HG03095 (cell line): ENCODE measurements around the gene ZDHHC11.
"Not testable (repeated sequence)": the region's sequence is repeated elsewhere in the genome, so short reads cannot be mapped to it uniquely, and the experiment has no call there.

ENCODE experiments used
- ATAC-seq: cut with Tn5 transposase; IDR thresholded peaks from one replicate; pipeline ENCODE4 v1.9.1; 2021; ENCODE audit warnings: moderate library complexity; ENCODE audit not compliant: unreplicated experiment

ZDHHC11 gene

GRCh38 chr5:750226-750625 is 100.6 kb downstream of the ZDHHC11 start:
- ATAC-seq: not testable (repeated sequence)

DNA sequence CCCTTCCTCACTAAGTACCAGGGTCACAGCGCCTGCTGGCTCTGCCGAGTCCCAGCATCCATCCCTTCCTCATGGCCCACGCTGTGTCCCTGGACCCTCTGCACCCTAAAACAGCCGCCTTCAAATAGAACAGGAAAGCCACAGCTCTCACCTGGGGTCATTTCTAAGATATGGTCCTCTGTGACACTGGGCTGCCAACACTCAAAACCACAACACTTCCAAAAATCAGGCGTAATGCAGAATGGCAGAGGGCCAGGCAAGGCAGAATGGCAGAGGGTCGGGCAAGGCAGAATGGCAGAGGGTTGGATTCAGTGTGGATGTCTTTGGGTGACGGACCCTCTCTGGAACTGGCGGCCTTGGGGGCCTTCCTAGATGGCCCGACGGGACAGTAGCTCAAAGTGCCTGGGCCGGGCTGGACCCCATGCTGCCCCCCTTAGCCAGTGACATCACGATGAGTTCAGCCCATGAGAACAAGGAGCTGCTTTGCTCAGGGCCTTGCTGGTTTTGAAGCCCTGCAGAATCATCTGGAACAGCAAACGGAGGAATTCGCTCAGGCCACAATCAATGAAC is 101.6 kb downstream of the ZDHHC11 start:
- ATAC-seq: no peak

DNA sequence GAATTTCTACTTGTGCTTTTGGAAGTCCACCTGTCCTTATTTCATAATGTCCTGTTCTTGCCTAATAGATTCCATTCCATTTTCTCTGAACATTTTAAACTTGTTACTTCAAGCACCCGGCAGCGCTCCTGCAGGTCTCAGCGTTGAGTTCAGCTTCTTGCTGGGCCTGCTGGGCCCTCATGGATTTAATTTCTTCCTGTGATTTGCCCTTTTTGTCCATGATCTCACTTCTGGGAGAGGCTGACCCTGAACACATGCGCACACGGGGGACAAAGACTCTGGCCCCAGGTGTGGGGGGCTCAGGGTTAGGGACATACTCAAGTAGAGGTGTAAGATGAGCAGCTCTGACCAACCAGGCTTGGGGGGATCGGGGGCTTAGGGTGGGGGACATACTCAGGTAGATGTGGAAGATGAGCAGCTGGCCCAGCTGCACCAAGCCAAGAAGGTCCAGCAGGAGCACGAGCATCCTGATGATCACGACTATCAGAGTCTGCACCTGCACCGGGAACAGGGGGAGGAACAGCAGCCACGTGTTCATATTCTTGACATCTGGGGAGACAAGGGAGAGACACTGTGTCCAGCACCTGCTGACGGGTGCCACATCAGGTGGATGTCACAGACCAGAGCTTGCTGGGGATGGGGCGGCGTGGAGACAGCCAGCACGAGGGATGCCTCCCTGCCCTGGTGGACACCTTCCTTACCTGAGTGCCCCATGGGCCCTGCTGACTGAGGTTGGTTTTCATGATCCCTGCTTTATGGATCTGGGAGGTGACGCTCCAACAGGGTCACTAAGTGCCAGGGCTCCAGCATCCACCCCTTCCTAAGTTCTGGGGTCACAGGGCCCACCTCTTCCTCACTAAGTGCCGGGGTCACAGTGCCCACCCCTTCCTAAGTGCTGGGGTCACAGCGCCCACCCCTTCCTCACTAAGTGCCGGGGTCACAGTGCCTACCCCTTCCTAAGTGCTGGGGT is 102.5 kb downstream of the ZDHHC11 start:
- ATAC-seq: not testable (repeated sequence)

GRCh38 chr5:747303-747844 is 103.4 kb downstream of the ZDHHC11 start:
- ATAC-seq: not testable (repeated sequence)

GRCh38 chr5:746258-746761 is 104.5 kb downstream of the ZDHHC11 start:
- ATAC-seq: no peak
